Neural crest cell (in vitro differentiated cells): ENCODE data around the gene ARRB2. TPM values are rescaled to one million over a fixed set of nuclear protein-coding genes. Genes with fewer than 3 reads are reported as not detected.

Source experiments
- DNase-seq: peaks from one replicate; pipeline ENCODE4 v3.0.0; 2021; ENCODE audit warnings: low read depth, mixed read lengths, low spot score
- H3K27ac Mint-ChIP-seq: one replicate; pipeline ENCODE4 v1.8.0; 2021; ENCODE audit warnings: mild to moderate bottlenecking, mixed read lengths; ENCODE audit not compliant: unreplicated experiment
- H3K27me3 Mint-ChIP-seq: 2 replicates; pipeline ENCODE4 v1.8.0; 2021; ENCODE audit warnings: low read depth, mild to moderate bottlenecking, mixed read lengths
- H3K36me3 Mint-ChIP-seq: 2 replicates; pipeline ENCODE4 v1.8.0; 2021; ENCODE audit warnings: low read depth, mild to moderate bottlenecking, mixed read lengths
- H3K4me1 Mint-ChIP-seq: 2 replicates; pipeline ENCODE4 v1.8.0; 2021; ENCODE audit warnings: mixed read lengths
- H3K4me3 Mint-ChIP-seq: one replicate; pipeline ENCODE4 v1.8.0; 2021; ENCODE audit warnings: mild to moderate bottlenecking, mixed read lengths
- H3K9me3 Mint-ChIP-seq: 2 replicates; pipeline ENCODE4 v1.8.0; 2021; ENCODE audit warnings: mixed read lengths
- CTCF ChIP-seq: fragments of 200-600 bp; sonication (generic); conservative IDR thresholded peaks from 2 replicates; pipeline ENCODE4 v1.5.0; 2021; ENCODE audit warnings: antibody characterized with exemption, mild to moderate bottlenecking
- total RNA-seq: library from RNA; stranded (reverse); gene quantifications from 2 replicates; pipeline ENCODE4 v1.2.1, GENCODE V29; 2021

Gene ARRB2
- total RNA-seq, 1 donor from 2014 or later: 73.4 TPM

- H3K36me3 Mint-ChIP-seq: no peaks in the 10 kb centered on the region
- no peaks in the 10 kb centered on the region for H3K4me1 Mint-ChIP-seq
- H3K27ac Mint-ChIP-seq: no peak overlapping the region
- TF ChIP-seq CTCF: no peak
- no peaks in the 10 kb centered on the region for H3K27me3 Mint-ChIP-seq
- H3K9me3 Mint-ChIP-seq: no peaks in the 10 kb centered on the region
- H3K4me3 Mint-ChIP-seq: no peak overlapping the region
- no peak for DNase-seq
Measured at GRCh38 chr17:4718276-4718675, 7.8 kb downstream of the ARRB2 start.

- Mint-ChIP-seq H3K9me3 (no peaks in the 10 kb centered on the region), H3K27ac (no peak overlapping the region), H3K27me3 (no peaks in the 10 kb centered on the region), H3K4me3 (no peak overlapping the region), H3K4me1 (no peaks in the 10 kb centered on the region), H3K36me3 (no peaks in the 10 kb centered on the region)
- TF ChIP-seq CTCF: no peak
- no peak for DNase-seq
Measured at GRCh38 chr17:4719146-4719545, 8.7 kb downstream of the ARRB2 start.

- H3K27ac Mint-ChIP-seq: no peak overlapping the region
- no peak for TF ChIP-seq CTCF
- H3K4me3 Mint-ChIP-seq: no peak overlapping the region
- no peaks in the 10 kb centered on the region for H3K36me3 Mint-ChIP-seq
- no peaks in the 10 kb centered on the region for H3K9me3 Mint-ChIP-seq
- no peaks in the 10 kb centered on the region for H3K27me3 Mint-ChIP-seq
- DNase-seq: no peak
- H3K4me1 Mint-ChIP-seq: no peaks in the 10 kb centered on the region
Measured at GRCh38 chr17:4719684-4720221, 9.3 kb downstream of the ARRB2 start.

GRCh38 chr17:4720787-4721186 is 10.4 kb downstream of the ARRB2 start:
- no peak overlapping the region for H3K4me3 Mint-ChIP-seq
- H3K36me3 Mint-ChIP-seq: no peaks in the 10 kb centered on the region
- DNase-seq: no peak

GRCh38 chr17:4721203-4722135 is 11.0 kb downstream of the ARRB2 start:
- no peak for DNase-seq
- Mint-ChIP-seq H3K36me3 (no peaks in the 10 kb centered on the region), H3K9me3 (no peaks in the 10 kb centered on the region), H3K27ac (peak overlapping the region; percentile 31), H3K4me3 (no peak overlapping the region), H3K4me1 (no peaks in the 10 kb centered on the region), H3K27me3 (peaks cover 9% of the 10 kb centered on the region)
- no peak for TF ChIP-seq CTCF

More at GRCh38 chr17:4720787-4721186, 10.4 kb downstream of the ARRB2 start:
- TF ChIP-seq CTCF: no peak
- no peaks in the 10 kb centered on the region for H3K4me1 Mint-ChIP-seq
- peaks cover 3% of the 10 kb centered on the region for H3K27me3 Mint-ChIP-seq
- H3K9me3 Mint-ChIP-seq: no peaks in the 10 kb centered on the region
- peak overlapping the region; percentile 80 for H3K27ac Mint-ChIP-seq
